K562 (cell line): ENCODE data around the gene UTP20. TPM values are rescaled to one million over a fixed set of nuclear protein-coding genes. Genes with fewer than 3 reads are reported as not detected.

Experiments
- ATAC-seq: fragments of 200-7000 bp; cut with Tn5 transposase; 3 replicates; pipeline ENCODE4 v1.9.1; 2020; ENCODE audit warnings: moderate library complexity
- BruUV-seq: library from RNA; stranded (reverse); fragments of 400-500 nt; replicated peaks from 2 replicates; lab custom pipeline; 2021; lab: Mats Ljungman, UMichigan
- CTCF ChIA-PET: fragments of 300-600 bp; formaldehyde crosslinking; extraction: SDS; loops from one replicate; lab custom pipeline; 2021; ENCODE audit warnings: low intra/inter-chr PET ratio; lab: Yijun Ruan, JAX
- POLR2A ChIA-PET: fragments of 300-600, 350-650 bp; sonication (Branson Sonifier 250); formaldehyde crosslinking; extraction: SDS; loops from one replicate; lab custom pipeline; 2021; ENCODE audit warnings: antibody characterized with exemption, inconsistent platforms; lab: Yijun Ruan, JAX
- DNase-seq, 4 experiments: peaks; one replicate each; pipeline versions ENCODE4 v3.0.0 to v3.0.0-alpha.2; 2011 to 2018; ENCODE audit warnings: low spot score in 3 of 4, mixed read lengths in 3 of 4; ENCODE audit errors: extremely low read depth in 1 of 4
- FAIRE-seq: peaks from 2 replicates; lab custom pipeline; 2011; peaks lifted over from hg19 to GRCh38; lab: Jason Lieb, UNC
- H2AFZ ChIP-seq: 2 replicates; pipeline ENCODE4 v1.6.0; 2011; ENCODE audit warnings: low read depth, low read length, control low read depth, inconsistent platforms
- H3K27ac ChIP-seq: fragments of 200-600 bp; 3 replicates; pipeline ENCODE4 v1.8.0; 2011; ENCODE audit warnings: low read depth, mild to moderate bottlenecking, control low read depth, inconsistent platforms, low read length, moderate library complexity, mixed read lengths; ENCODE audit errors: extremely low read depth
- H3K27me3 ChIP-seq, 2 experiments: fragments of 300-600 bp in 1 of 2; 2 replicates in 1 of 2; 3 replicates in 1 of 2; pipeline versions ENCODE4 v1.6.0 to v1.8.0; 2011; ENCODE audit warnings: inconsistent platforms in 2 of 2, low read length in 2 of 2, mild to moderate bottlenecking in 1 of 2, mixed read lengths in 1 of 2, moderate library complexity in 1 of 2; ENCODE audit not compliant: control insufficient read depth in 2 of 2, insufficient read depth in 2 of 2
- H3K36me3 ChIP-seq: fragments of 300-600 bp; 3 replicates; pipeline ENCODE4 v1.8.0; 2011; ENCODE audit warnings: mild to moderate bottlenecking, low read length, inconsistent platforms; ENCODE audit not compliant: control insufficient read depth, insufficient read depth
- H3K4me1 ChIP-seq, 2 experiments: fragments of 200-600 bp in 1 of 2; replicated peaks in 1 of 2; 2 replicates in 1 of 2; 3 replicates in 1 of 2; pipeline versions ENCODE4 v1.5.1 to v1.8.0; 2011; ENCODE audit warnings: inconsistent platforms in 2 of 2, low read length in 2 of 2, mild to moderate bottlenecking in 1 of 2, mixed read lengths in 1 of 2, moderate library complexity in 1 of 2; ENCODE audit not compliant: control insufficient read depth in 2 of 2, insufficient read depth in 2 of 2
- H3K4me2 ChIP-seq: 2 replicates; pipeline ENCODE4 v1.6.1; 2011; ENCODE audit warnings: low read length, control low read depth, inconsistent platforms, mixed read lengths; ENCODE audit not compliant: insufficient read depth
- H3K4me3 ChIP-seq: fragments of 200-600 bp; sonication (generic), shearing (Covaris generic); 2 replicates; pipeline ENCODE4 v1.5.1; 2016; ENCODE audit warnings: control low read depth, inconsistent platforms
- H3K79me2 ChIP-seq: fragments of 200-600 bp; 3 replicates; pipeline ENCODE4 v1.8.0; 2011; ENCODE audit warnings: low read length, inconsistent platforms; ENCODE audit not compliant: control insufficient read depth, insufficient read depth
- H3K9ac ChIP-seq, 2 experiments: 2 replicates each; pipeline versions ENCODE4 v1.6.0 to v1.6.1; 2011; ENCODE audit warnings: low read depth in 2 of 2, low read length in 2 of 2, control low read depth in 1 of 2, inconsistent platforms in 1 of 2, mild to moderate bottlenecking in 1 of 2, mixed read lengths in 1 of 2; ENCODE audit not compliant: insufficient read depth in 1 of 2
- H3K9me1 ChIP-seq: one replicate; pipeline ENCODE4 v1.6.0; 2011; ENCODE audit warnings: inconsistent platforms, mild to moderate bottlenecking, low read length, moderate library complexity; ENCODE audit not compliant: control insufficient read depth, insufficient read depth
- H3K9me3 ChIP-seq: replicated peaks from 2 replicates; pipeline ENCODE4 v1.5.1; 2011; ENCODE audit warnings: low read depth, low read length, inconsistent platforms; ENCODE audit not compliant: control insufficient read depth, insufficient read depth
- H4K20me1 ChIP-seq: replicated peaks from 2 replicates; pipeline ENCODE4 v1.6.1; 2011; ENCODE audit warnings: low read length, inconsistent platforms, mixed read lengths; ENCODE audit not compliant: control insufficient read depth, insufficient read depth
- C11orf30 ChIP-seq: fragments of 450-650 bp; IDR thresholded peaks from 2 replicates; pipeline ENCODE4 v1.6.1; 2016; ENCODE audit warnings: low read depth, mild to moderate bottlenecking
- CTCF ChIP-seq, 3 experiments: IDR thresholded peaks in 2 of 3; conservative IDR thresholded peaks in 1 of 3; 2 replicates each; pipeline ENCODE4 v1.5.1; 2011 to 2012; ENCODE audit warnings: low read length in 3 of 3, mild to moderate bottlenecking in 3 of 3, control low read depth in 2 of 3, improper control_type of control experiment in 1 of 3, inconsistent platforms in 1 of 3, low read depth in 1 of 3, mixed read lengths in 1 of 3, moderate library complexity in 1 of 3; ENCODE audit not compliant: insufficient read depth in 2 of 3
- DEAF1 ChIP-seq: fragments of 450-650 bp; formaldehyde crosslinking; IDR thresholded peaks from 2 replicates; pipeline ENCODE4 v1.4.0; 2020; ENCODE audit warnings: mild to moderate bottlenecking, moderate library complexity
- MAFF ChIP-seq: IDR thresholded peaks from 2 replicates; pipeline ENCODE4 v1.6.1; 2012; ENCODE audit warnings: low read length, improper control_type of control experiment
- MAFK ChIP-seq: IDR thresholded peaks from 2 replicates; pipeline ENCODE4 v1.6.1; 2011; ENCODE audit warnings: low read length, improper control_type of control experiment
- MAZ ChIP-seq, 2 experiments: fragments of 450-650 bp in 1 of 2; sonication (generic) in 1 of 2; formaldehyde crosslinking; IDR thresholded peaks in 1 of 2; conservative IDR thresholded peaks in 1 of 2; 2 replicates each; pipeline versions ENCODE4 v1.4.0 to v1.5.0; 2020; ENCODE audit warnings: mild to moderate bottlenecking in 1 of 2, missing genetic modification reagents in 1 of 2
- MXI1 ChIP-seq: IDR thresholded peaks from 2 replicates; pipeline ENCODE4 v1.6.1; 2011; ENCODE audit warnings: low read depth, mild to moderate bottlenecking, improper control_type of control experiment, low read length
- RAD21 ChIP-seq, 2 experiments: fragments of 250-450 bp in 1 of 2; fragments of 450-650 bp in 1 of 2; sonication (Bioruptor Pico) in 1 of 2; formaldehyde crosslinking in 1 of 2; IDR thresholded peaks in 1 of 2; conservative IDR thresholded peaks in 1 of 2; 2 replicates each; pipeline versions ENCODE4 v1.4.0 to v1.8.0; 2020 to 2022; ENCODE audit warnings: mild to moderate bottlenecking in 2 of 2, moderate library complexity in 1 of 2
- RBM25 ChIP-seq: fragments of 200-400 bp; formaldehyde crosslinking; IDR thresholded peaks from 2 replicates; pipeline ENCODE4 v1.6.1; 2018; ENCODE audit warnings: low read length, low read depth, moderate library complexity; ENCODE audit not compliant: severe bottlenecking
- SMC3 ChIP-seq: conservative IDR thresholded peaks from 2 replicates; pipeline ENCODE4 v1.6.1; 2011; ENCODE audit warnings: low read depth, low read length, improper control_type of control experiment; ENCODE audit not compliant: insufficient read depth
- ZNF165 ChIP-seq: fragments of 250-450 bp; sonication (Bioruptor Pico); IDR thresholded peaks from 2 replicates; pipeline ENCODE4 v1.4.0; 2020; ENCODE audit warnings: borderline replicate concordance
- ZNF3 ChIP-seq: fragments of 250-450 bp; sonication (Bioruptor Pico); IDR thresholded peaks from 2 replicates; pipeline ENCODE4 v1.5.0; 2021; ENCODE audit warnings: mild to moderate bottlenecking, moderate library complexity
- ZNF316 ChIP-seq: fragments of 450-650 bp; IDR thresholded peaks from 2 replicates; pipeline ENCODE4 v1.6.1; 2016
- WGBS: fragments of 100-300 bp; shearing (Covaris generic); methylation state at CpG from one replicate; pipeline ENCODE4 v1.1.6; 2016; ENCODE audit warnings: low coverage, mixed read lengths; ENCODE audit not compliant: insufficient coverage; ENCODE audit errors: missing lambda C conversion rate; 5-methylcytosine and 5-hydroxymethylcytosine counted together
- in situ Hi-C: fragments of 300-500 bp; cut with MboI; formaldehyde crosslinking; loops from 4 replicates; pipeline ENCODE4 v1.15.0; 2018; ENCODE audit warnings: inconsistent platforms, mixed read lengths
- intact Hi-C: fragments of 100-400 bp; cut with micrococcal nuclease; formaldehyde crosslinking; loops from 2 replicates; pipeline ENCODE4 v1.14.2; 2022
- polyA plus RNA-seq, 8 experiments: library from polyadenylated mRNA; depleted of rRNA in 4 of 8; stranded (reverse) in 5 of 8; unstranded in 3 of 8; fragments of >200 nt; fragmentation: Nextera tagmentation in 2 of 8; fragmentation: Illumina TruSeq in 1 of 8; extraction: Ambion mirVana in 2 of 8; extraction: Trizol in 1 of 8; gene quantifications; 2 replicates each; pipeline versions ENCODE4 v1.2.1 to v1.2.3, GENCODE V29; 2011 to 2014; ENCODE audit warnings: inconsistent platforms in 1 of 8, missing spikeins in 1 of 8
- total RNA-seq, 7 experiments: library from RNA; depleted of rRNA in 6 of 7; stranded (reverse); fragments of >200 nt in 6 of 7; fragmentation: Illumina TruSeq in 2 of 7; extraction: Trizol in 2 of 7; gene quantifications; 2 replicates each; pipeline versions ENCODE4 v1.2.1 to v1.2.3, GENCODE V29; 2011 to 2021; ENCODE audit warnings: low replicate concordance in 1 of 7

Gene UTP20
- total and polyA plus RNA-seq, 9 of the 15 experiments (the other 6 are each of a cell fraction or from before 2014, with no cell fraction given): 4.3 to 41.3 (median 20.7) TPM

- DNase-seq: peak; percentile 31 to 78 (median 46)
- peak; percentile 87 for FAIRE-seq
- ATAC-seq: peak; percentile 83
- TF ChIP-seq ZNF165 (no peak), MXI1 (no peak), SMC3 (peak; percentile 55), CTCF (IDR thresholded peaks at IDR 0.05 in 2 of 3, conservative IDR thresholded peaks at IDR 0.05 in 1 of 3; ENCODE audit: insufficient read depth in 2 of 3, low read depth in 1 of 3, low read length in 3 of 3) (peak; percentile 38 to 75 (median 58); a peak in 5 of 6 replicates), MAZ (CRISPR knock-in tag; conservative IDR thresholded peaks at IDR 0.05 in 1 of 2, IDR thresholded peaks at IDR 0.05 in 1 of 2) (no peak), MAFK (peak; percentile 60), ZNF316 (peak; percentile 88), RAD21 (CRISPR knock-in tag; conservative IDR thresholded peaks at IDR 0.05 in 1 of 2, IDR thresholded peaks at IDR 0.05 in 1 of 2) (peak; percentile 87 to 88), DEAF1 (peak; percentile 78), MAFF (peak; percentile 48), C11orf30 (peak; percentile 75), ZNF3 (CRISPR knock-in tag) (0 out of 2 replicates have a peak, but pooled peaks have one; percentile 63), RBM25 (peak; percentile 19)
Observed at GRCh38 chr12:101414533-101415119, 134.7 kb downstream of the UTP20 start.

More at GRCh38 chr12:101414533-101415119, 134.7 kb downstream of the UTP20 start:
- Histone ChIP-seq H3K9ac (no peak overlapping the region), H3K9me1 (no peaks in the 10 kb centered on the region), H3K4me2 (no peak overlapping the region), H3K79me2 (no peaks in the 10 kb centered on the region), H3K27me3 (no peaks in the 10 kb centered on the region), H2AFZ (no peak overlapping the region), H3K27ac (no peak overlapping the region), H3K36me3 (no peaks in the 10 kb centered on the region), H4K20me1 (no peaks in the 10 kb centered on the region), H3K9me3 (no peaks in the 10 kb centered on the region), H3K4me1 (peaks cover 4 to 5% of the 10 kb centered on the region in 2 experiments; a peak in 3 of 5 replicates), H3K4me3 (no peak overlapping the region)
- POLR2A ChIA-PET: no interaction called here
- BruUV-seq: no TSS peak
- WGBS: 2% methylated on average over 2 of the region's 2 CpGs
- in situ Hi-C loops: loop anchor here (5.0 to 25.0 kb wide), 3 partner anchors 348 to 1398 kb away; no protein-coding TSS in a partner anchor
- intact Hi-C loops: loop anchor here (2.0 to 10.0 kb wide), 6 partner anchors 160 to 503 kb away; no protein-coding TSS in a partner anchor
- CTCF ChIA-PET: interaction anchor here (0.6 to 1.9 kb wide), 6 partner anchors 345 to 1465 kb away, joined by 3 to 12 read pairs (median 6); partner anchors contain the start of gene GNPTAB
